Kidney tubule cell (primary cell): Measurements from ENCODE around the gene ERBB3.
"Not testable (repeated sequence)": the region's sequence is repeated elsewhere in the genome, so short reads cannot be mapped to it uniquely, and the experiment has no call there.

ENCODE experiments used
- DNase-seq: peaks from one replicate; pipeline ENCODE4 v3.0.0-alpha.2; 2018; ENCODE audit warnings: low spot score

The ERBB3 gene

GRCh38 chr12:56079723-56080555 is at the start of gene ERBB3:
Gene ERBB3 (plus strand): TSS chr12:56080165. CDS start chr12:56080301, 136 bp downstream.
- DNase-seq = peak; percentile 87

GRCh38 chr12:56031987-56032386 is 48.0 kb upstream of the ERBB3 start:
- DNase-seq = no peak

- DNase-seq = no peak
These were observed 45.2 kb upstream of the ERBB3 start for GRCh38 chr12:56034586-56035332.

GRCh38 chr12:56037161-56037560 is 42.8 kb upstream of the ERBB3 start:
- no peak for DNase-seq

GRCh38 chr12:56038022-56038655 is 41.8 kb upstream of the ERBB3 start:
- DNase-seq = no peak

- DNase-seq = no peak
These were observed 39.8 kb upstream of the ERBB3 start for GRCh38 chr12:56040151-56040550.

GRCh38 chr12:56040963-56041551 is 38.9 kb upstream of the ERBB3 start:
- no peak for DNase-seq

- DNase-seq = peak; percentile 100
These were observed 38.2 kb upstream of the ERBB3 start, which contains the start of gene RPS26 for GRCh38 chr12:56041552-56042429. Gene RPS26 (plus strand): TSS chr12:56041918. CDS start chr12:56042167, 249 bp downstream.

GRCh38 chr12:56042430-56042813 is 37.5 kb upstream of the ERBB3 start:
- not testable (repeated sequence) for DNase-seq

- no peak for DNase-seq
These were observed 37.1 kb upstream of the ERBB3 start for GRCh38 chr12:56042843-56043242.

- DNase-seq = no peak
These were observed 33.8 kb upstream of the ERBB3 start for GRCh38 chr12:56046027-56046780.

GRCh38 chr12:56053407-56053893 is 26.5 kb upstream of the ERBB3 start:
- DNase-seq = no peak

GRCh38 chr12:56059964-56060363 is 20.0 kb upstream of the ERBB3 start:
- peak; percentile 43 for DNase-seq

GRCh38 chr12:56061982-56062381 is 18.0 kb upstream of the ERBB3 start:
- DNase-seq = peak; percentile 69

GRCh38 chr12:56062996-56063395 is 17.0 kb upstream of the ERBB3 start:
- DNase-seq = no peak

- DNase-seq = peak; percentile 50
These were observed 8.3 kb upstream of the ERBB3 start for GRCh38 chr12:56071648-56072047.

GRCh38 chr12:56074396-56074795 is 5.6 kb upstream of the ERBB3 start:
- DNase-seq = no peak

GRCh38 chr12:56077966-56078365 is 2.0 kb upstream of the ERBB3 start:
- DNase-seq = not testable (repeated sequence)

- DNase-seq = no peak
These were observed 1.5 kb upstream of the ERBB3 start for GRCh38 chr12:56078427-56078826.
